OCI-LY7 (cell line): ENCODE results near the gene CRIP2.

Experiments used
- CTCF ChIP-seq: fragments of 200-600 bp; sonication (generic); conservative IDR thresholded peaks from 2 replicates; pipeline ENCODE4 v1.5.1; 2014; ENCODE audit warnings: mild to moderate bottlenecking, antibody characterized with exemption, low read length, moderate library complexity, mixed read lengths
- EZH2phosphoT487 ChIP-seq: fragments of 200-600 bp; sonication (generic); IDR thresholded peaks from 2 replicates; pipeline ENCODE4 v1.6.1; 2018; ENCODE audit warnings: low read depth, borderline replicate concordance, mild to moderate bottlenecking, mixed run types, antibody characterized with exemption, low read length, moderate library complexity, mixed read lengths

DNA sequence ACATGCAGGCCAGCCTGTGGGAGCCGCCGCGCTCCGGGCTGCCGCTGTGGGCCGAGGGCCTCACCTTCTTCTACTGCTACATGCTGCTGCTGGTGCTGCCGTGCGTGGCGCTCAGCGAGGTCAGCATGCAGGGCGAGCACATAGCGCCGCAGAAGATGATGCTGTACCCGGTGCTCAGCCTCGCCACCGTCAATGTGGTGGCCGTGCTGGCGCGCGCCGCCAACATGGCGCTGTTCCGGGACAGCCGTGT, 54.6 kb downstream of the CRIP2 start:
- TF ChIP-seq CTCF (no peak), EZH2phosphoT487 (no peak)
